Neuron (in vitro differentiated cells): ENCODE results near the gene HHLA2.
"Not testable (repeated sequence)": the region's sequence is repeated elsewhere in the genome, so short reads cannot be mapped to it uniquely, and the experiment has no call there.

Source experiments
- H2AFZ ChIP-seq: one replicate; pipeline ENCODE4 v1.6.1; 2013; ENCODE audit warnings: low read depth, mild to moderate bottlenecking, inconsistent platforms, low read length, moderate library complexity
- H3K27me3 ChIP-seq: one replicate; pipeline ENCODE4 v1.6.1; 2013; ENCODE audit warnings: low read length; ENCODE audit not compliant: insufficient read depth
- H3K36me3 ChIP-seq: one replicate; pipeline ENCODE4 v1.6.1; 2013; ENCODE audit warnings: low read length; ENCODE audit not compliant: insufficient read depth
- H3K4me1 ChIP-seq: one replicate; pipeline ENCODE4 v1.6.1; 2013; ENCODE audit warnings: low read length; ENCODE audit not compliant: insufficient read depth
- H3K4me3 ChIP-seq: 2 replicates; pipeline ENCODE4 v1.5.1; 2013; ENCODE audit warnings: mild to moderate bottlenecking, low read length, moderate library complexity
- H3K9me3 ChIP-seq: one replicate; pipeline ENCODE4 v1.6.1; 2013; ENCODE audit warnings: low read length

The HHLA2 gene, protein sequence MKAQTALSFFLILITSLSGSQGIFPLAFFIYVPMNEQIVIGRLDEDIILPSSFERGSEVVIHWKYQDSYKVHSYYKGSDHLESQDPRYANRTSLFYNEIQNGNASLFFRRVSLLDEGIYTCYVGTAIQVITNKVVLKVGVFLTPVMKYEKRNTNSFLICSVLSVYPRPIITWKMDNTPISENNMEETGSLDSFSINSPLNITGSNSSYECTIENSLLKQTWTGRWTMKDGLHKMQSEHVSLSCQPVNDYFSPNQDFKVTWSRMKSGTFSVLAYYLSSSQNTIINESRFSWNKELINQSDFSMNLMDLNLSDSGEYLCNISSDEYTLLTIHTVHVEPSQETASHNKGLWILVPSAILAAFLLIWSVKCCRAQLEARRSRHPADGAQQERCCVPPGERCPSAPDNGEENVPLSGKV

DNA sequence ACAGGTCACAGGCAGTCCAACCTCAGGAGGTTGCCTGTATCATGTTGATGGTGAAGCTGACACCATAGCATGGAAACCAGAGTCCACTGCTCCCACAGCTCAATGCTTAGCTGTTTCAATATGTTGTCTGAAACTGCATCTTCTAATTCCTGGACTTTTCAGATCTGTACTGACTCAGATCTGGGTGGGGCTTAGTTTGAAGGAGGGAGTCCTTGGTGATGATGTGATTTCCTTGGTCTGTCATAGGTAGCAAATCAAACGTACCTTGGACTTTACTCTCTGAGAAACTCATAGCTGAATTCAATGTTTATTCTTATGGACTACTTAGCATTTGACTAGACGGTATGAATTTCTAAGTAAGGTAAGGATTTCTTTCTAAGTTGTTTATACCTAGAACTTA lies at the start of gene HHLA2:
HHLA2 (plus strand) TSS at position 310 of the 400 bp plus-strand sequence. CDS start 55,266 bp downstream, outside the sequence.
- Histone ChIP-seq H3K4me3 (no peak within 1 kb of the TSS), H3K9me3 (no peaks in the 10 kb centered on the region), H3K4me1 (peaks cover 3% of the 10 kb centered on the region), H3K36me3 (no peaks in the 10 kb centered on the region), H2AFZ (no peak within 1 kb of the TSS), H3K27me3 (no peaks in the 10 kb centered on the region)

DNA sequence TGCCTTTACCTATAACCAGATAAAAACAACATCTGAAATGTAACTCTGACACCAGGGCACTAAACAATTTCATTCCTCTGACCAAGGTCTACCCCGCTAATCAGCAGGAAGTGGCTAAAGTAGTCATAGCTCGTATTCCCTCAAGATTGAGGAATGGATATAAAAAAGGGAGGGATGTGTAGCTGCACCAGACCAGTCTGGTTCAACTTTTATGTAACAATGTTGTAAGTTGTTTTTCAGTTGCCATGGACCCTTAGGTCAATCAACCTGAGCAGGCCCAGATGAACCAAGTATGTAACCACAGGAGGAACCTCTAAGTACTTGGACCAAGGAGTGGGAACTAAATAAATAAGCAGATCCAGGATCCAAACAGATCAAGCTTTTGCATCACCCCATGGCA lies 45.7 kb upstream of the HHLA2 start:
- H3K27me3 ChIP-seq, result no peaks in the 10 kb centered on the region
- no peaks in the 10 kb centered on the region for H3K36me3 ChIP-seq
- no peak overlapping the region for H2AFZ ChIP-seq
- H3K9me3 ChIP-seq, result no peaks in the 10 kb centered on the region
- H3K4me3 ChIP-seq, result no peak overlapping the region
- H3K4me1 ChIP-seq, result no peaks in the 10 kb centered on the region

DNA sequence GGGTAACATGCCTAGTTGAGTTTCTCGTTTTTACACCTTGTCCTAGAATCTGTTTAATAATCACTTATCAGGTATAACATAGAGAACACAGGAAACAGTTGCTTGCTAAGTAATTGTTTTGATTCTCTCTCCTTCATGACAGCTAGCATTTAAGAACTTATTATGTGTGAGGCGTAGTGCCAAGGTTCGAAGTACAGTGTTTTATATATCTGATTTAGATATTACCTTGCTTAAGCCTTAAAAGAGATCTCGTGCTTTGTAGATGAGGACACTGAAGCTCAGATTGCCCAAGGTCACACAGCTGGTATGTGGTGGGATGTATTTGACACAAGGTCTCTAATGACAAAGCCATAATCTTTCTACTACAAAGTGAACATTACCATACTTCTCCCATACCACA lies 45.1 kb upstream of the HHLA2 start:
- Histone ChIP-seq H3K9me3 (no peaks in the 10 kb centered on the region), H3K4me1 (no peaks in the 10 kb centered on the region), H3K4me3 (no peak overlapping the region), H3K36me3 (no peaks in the 10 kb centered on the region), H2AFZ (no peak overlapping the region), H3K27me3 (no peaks in the 10 kb centered on the region)

DNA sequence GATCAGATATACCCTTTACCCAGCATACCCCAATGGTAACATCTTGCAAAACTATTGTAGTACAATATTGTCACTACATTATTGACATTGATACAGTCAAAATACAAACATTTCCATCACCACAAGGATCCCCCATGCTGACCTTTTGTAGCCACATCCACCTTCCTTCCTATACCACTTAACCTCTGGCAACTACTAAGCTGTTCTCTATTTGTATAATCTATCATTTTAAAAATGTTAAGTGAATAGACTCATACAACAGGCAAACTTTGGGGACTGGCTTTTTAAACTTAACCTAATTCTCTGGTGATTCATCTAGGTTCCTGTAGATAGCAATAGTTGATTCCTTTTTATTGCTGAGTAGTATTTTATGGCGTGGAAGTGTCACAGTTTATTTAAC lies 44.5 kb upstream of the HHLA2 start:
- H3K4me3 ChIP-seq, result no peak overlapping the region
- no peaks in the 10 kb centered on the region for H3K4me1 ChIP-seq
- no peaks in the 10 kb centered on the region for H3K36me3 ChIP-seq
- no peak overlapping the region for H2AFZ ChIP-seq
- no peaks in the 10 kb centered on the region for H3K9me3 ChIP-seq
- no peaks in the 10 kb centered on the region for H3K27me3 ChIP-seq

DNA sequence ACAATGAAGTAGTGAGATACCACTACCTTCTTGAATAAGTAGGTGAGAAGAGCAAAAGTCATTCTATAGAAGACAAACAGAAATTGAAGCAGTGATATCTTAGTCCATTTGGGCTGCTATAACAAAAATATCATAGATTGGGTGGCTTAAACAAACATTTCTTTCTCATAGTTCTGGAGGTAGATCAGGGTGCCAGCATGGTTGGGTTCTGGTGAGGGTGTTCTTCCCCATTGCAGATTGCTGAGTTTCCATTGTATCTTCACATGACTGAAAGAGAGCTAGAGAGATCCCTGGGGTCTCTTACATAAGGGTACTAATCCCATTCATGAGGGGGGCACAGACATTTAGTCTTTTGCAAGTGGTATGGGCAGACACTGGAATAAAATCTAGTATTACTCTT lies 41.2 kb upstream of the HHLA2 start:
- Histone ChIP-seq H3K4me1 (no peaks in the 10 kb centered on the region), H2AFZ (no peak overlapping the region), H3K4me3 (no peak overlapping the region), H3K27me3 (no peaks in the 10 kb centered on the region), H3K36me3 (no peaks in the 10 kb centered on the region), H3K9me3 (no peaks in the 10 kb centered on the region)

DNA sequence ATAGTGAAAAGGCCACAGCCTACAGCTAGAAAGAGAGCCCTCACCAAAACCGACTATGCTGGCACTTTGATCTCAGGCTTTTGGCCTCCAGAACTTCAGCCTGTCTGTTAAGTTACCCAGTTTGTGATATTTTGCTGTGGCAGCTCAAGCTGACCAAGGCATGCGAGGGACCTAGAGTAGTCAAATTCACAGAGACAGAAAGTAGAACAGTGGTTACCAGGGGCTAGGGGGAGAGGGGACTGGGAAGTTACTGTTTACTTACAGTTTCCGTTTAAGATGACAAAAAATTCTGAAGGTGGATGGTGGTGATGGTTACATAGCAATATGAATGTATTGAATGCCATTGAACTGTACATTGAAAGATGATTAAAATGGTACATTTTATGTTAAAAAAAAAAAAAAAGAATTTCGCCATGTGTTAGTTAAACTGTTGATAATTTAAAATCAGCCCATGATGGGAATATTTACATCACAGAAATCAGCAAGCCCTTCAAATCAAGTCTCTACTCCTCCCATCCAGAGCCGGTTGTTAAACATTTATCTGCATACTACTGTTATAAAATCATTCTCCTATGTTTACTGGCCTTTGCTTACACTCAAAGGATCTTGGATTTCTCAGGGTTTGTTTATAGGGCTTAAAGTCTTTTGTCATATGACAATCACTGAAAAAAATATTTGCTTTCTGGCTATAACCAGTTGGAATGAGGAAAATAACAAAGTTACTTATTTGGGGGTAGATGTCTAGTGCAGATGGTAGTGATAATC lies 31.6 kb upstream of the HHLA2 start:
- H2AFZ ChIP-seq, H3K27me3 ChIP-seq: not testable (repeated sequence)

DNA sequence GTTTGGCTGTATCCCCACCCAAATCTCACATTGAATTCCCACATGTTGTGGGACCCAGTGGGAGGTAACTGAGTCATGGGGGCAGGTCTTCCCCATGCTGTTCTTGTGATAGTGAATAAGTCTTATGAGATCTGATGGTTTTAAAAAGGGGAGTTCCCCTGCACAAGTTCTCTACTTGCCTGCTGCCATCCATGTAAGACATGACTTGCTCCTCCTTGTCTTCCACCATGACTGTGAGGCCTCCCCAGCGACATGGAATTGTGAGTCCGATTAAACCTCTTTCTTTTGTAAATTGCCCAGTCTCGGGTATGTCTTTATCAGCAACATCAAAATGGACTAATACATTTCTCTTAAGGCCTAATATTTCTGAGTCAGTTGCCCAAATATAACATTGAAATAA lies 28.1 kb upstream of the HHLA2 start:
- not testable (repeated sequence) for H3K27me3 ChIP-seq, H3K4me1 ChIP-seq, H3K4me3 ChIP-seq, H3K9me3 ChIP-seq, H3K36me3 ChIP-seq, H2AFZ ChIP-seq

More for the DNA sequence above, 31.6 kb upstream of the HHLA2 start:
- not testable (repeated sequence) for H3K36me3 ChIP-seq, H3K9me3 ChIP-seq, H3K4me3 ChIP-seq, H3K4me1 ChIP-seq

DNA sequence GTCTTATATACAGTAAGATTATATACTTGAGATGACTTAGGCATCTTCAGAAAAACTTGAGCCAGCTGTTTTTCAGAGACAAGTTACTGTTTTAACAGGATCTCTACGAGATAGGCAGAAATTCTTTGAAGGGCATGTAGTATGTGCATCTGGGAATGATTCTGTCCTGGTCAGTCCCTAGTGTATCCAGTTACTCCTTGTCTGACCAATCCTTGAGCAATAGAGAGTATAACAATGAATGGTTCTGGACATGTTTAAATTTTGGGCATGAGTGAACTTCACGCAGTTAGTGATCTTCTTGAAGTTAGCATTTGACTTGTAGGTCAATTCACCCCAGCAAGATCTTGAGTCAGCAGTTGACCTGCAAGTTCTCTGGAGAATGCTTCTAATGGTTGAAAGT lies 24.7 kb upstream of the HHLA2 start:
- Histone ChIP-seq H3K4me1 (no peaks in the 10 kb centered on the region), H2AFZ (no peak overlapping the region), H3K9me3 (no peaks in the 10 kb centered on the region), H3K36me3 (no peaks in the 10 kb centered on the region), H3K4me3 (no peak overlapping the region), H3K27me3 (no peaks in the 10 kb centered on the region)

DNA sequence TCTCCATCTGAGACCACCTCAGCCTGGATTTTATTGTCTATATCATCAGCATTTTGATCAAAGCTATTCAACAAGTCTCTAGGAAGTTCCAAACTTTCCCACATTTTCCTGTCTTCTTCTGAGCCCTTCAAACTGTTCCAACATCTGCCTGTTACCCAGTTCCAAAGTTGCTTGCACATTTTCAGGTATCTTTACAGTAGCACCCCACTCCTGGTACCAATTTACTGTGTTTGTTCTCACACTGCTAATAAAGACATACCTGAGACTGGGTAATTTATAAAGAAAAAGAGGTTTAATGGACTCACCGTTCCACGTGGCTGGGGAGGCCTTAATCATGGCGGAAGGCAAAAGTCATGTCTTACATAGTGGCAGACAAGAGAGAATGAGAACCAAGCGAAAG lies 17.3 kb upstream of the HHLA2 start:
- not testable (repeated sequence) for H3K27me3 ChIP-seq, H3K36me3 ChIP-seq, H2AFZ ChIP-seq, H3K4me1 ChIP-seq, H3K9me3 ChIP-seq, H3K4me3 ChIP-seq

DNA sequence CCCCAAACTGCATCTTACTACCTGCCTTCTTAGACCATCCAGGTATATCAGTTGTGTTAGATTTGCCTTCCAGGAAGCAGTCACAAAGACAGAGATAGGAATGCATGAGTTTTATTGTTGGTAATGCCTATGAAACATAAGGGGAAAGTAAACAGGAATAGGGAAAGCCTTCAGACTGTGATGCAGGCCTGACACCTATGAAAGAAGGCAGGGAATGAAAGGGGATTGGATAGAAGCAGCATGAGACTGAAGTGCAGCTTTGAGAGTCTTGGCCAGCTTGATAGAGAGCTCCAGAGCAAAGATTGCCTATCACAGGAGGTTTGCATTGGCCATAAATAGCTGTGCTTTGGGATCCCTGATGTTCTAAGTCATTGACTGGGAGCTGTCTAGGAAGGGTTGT lies 15.9 kb upstream of the HHLA2 start:
- Histone ChIP-seq H2AFZ (no peak overlapping the region), H3K36me3 (no peaks in the 10 kb centered on the region), H3K4me3 (no peak overlapping the region), H3K9me3 (peaks cover 5% of the 10 kb centered on the region), H3K27me3 (no peaks in the 10 kb centered on the region), H3K4me1 (peaks cover 6% of the 10 kb centered on the region)

DNA sequence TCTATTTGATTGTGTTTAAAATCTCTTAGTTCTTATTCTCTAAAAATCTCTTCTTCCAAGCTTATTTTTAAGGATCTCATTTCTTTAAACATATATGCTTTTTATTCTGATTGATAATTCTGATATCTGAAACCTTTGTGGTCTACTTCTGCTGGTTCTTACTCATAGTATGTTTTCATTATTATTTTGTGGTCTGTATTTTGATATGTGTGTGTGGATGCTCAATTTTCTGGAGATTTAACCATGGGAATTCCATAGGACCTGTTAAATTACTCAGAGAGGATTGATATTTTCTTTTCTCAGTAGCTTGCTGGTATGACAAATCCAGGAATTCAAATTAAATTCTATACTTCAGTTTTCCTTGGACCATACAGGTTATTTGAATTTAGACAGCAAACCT lies 14.7 kb upstream of the HHLA2 start:
- Histone ChIP-seq H3K27me3 (no peaks in the 10 kb centered on the region), H3K9me3 (peaks cover 5% of the 10 kb centered on the region), H3K36me3 (no peaks in the 10 kb centered on the region), H3K4me1 (peaks cover 6% of the 10 kb centered on the region), H2AFZ (no peak overlapping the region), H3K4me3 (no peak overlapping the region)

DNA sequence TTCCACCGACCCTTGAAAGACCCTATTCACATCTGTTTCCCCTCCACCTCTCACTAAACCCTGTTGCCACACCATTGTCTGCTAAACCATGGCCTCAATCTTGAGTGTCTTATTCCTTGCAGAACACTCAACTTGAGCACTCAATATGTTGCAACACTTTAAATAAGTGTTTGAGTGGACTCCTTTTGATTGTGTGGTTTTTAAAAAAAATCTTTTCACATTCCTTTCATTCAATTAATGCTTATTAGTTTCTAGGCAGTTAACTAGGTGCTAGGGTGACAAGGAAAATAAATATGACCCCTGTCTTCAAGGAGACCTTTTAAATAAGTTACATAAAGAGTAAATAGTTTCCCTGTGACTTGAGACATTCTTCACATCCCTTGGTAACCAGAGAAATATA lies 13.3 kb upstream of the HHLA2 start:
- no peak overlapping the region for H3K4me3 ChIP-seq
- H3K4me1 ChIP-seq, result peaks cover 6% of the 10 kb centered on the region

DNA sequence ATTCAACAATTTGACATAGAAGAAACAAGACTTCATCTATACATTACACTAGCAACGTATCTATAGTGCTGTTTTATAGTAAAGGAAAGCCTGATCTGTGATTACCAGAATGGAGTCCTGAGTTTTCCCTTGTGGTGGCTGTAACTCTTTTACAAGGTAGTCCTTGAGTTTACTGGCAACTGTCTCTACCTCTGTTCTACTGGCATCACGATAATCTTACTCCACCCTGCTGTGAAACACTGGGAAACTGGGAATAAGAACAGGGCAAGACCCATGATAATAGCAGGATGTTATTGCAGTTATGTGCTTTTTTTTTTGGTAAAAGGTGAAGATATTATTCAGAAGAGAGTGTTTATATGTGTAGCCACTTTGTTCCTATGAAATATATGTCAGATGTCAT lies 12.4 kb upstream of the HHLA2 start:
- H2AFZ ChIP-seq, result no peak overlapping the region
- no peak overlapping the region for H3K4me3 ChIP-seq
- H3K36me3 ChIP-seq, result no peaks in the 10 kb centered on the region
- peaks cover 6% of the 10 kb centered on the region for H3K4me1 ChIP-seq
- H3K27me3 ChIP-seq, result no peaks in the 10 kb centered on the region
- H3K9me3 ChIP-seq, result no peaks in the 10 kb centered on the region

More for the DNA sequence above, 13.3 kb upstream of the HHLA2 start:
- Histone ChIP-seq H3K36me3 (no peaks in the 10 kb centered on the region), H3K9me3 (peaks cover 4% of the 10 kb centered on the region), H3K27me3 (no peaks in the 10 kb centered on the region), H2AFZ (no peak overlapping the region)
